ENCODE data around the gene OTOP2. TPM values are rescaled to one million over a fixed set of nuclear protein-coding genes. Genes with fewer than 3 reads are reported as not detected.
"Not testable (repeated sequence)": the region's sequence is repeated elsewhere in the genome, so short reads cannot be mapped to it uniquely, and the experiment has no call there.

Gene OTOP2
- total RNA-seq, 1 experiment from 2014 or later = 0.11 TPM

DNA sequence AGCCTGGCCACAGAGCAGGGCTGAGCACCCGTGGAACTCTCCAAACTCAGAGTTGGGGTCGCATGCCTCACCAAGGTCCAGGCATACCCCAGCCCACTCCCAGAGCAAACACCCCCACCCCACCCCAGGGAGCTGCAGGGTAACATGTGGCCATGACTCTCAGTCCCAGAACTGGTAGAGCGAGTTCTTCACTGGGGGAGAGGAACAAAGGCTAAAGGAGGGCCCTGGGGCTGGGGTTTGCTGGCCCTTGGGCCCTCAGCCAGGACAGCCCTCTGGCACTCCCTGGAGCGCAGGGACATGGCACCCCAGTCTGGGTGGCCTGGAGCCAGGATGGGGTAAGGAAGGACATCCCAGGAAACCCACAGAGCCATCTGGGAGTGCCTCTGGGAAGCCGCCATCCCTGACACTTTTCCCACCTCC, 44.3 kb downstream of the OTOP2 start:
- Histone ChIP-seq H4K5ac (ENCODE audit: insufficient read length, low read depth, low read length) (no peak overlapping the region), H2BK5ac (ENCODE audit: insufficient read length, low read length) (no peak overlapping the region), H2BK15ac (ENCODE audit: low read depth, low read length) (no peak overlapping the region), H3K4ac (ENCODE audit: low read depth, low read length) (no peak overlapping the region), H3K9me3 (ENCODE audit: control insufficient read depth, low read depth, low read length) (no peaks in the 10 kb centered on the region), H3K56ac (ENCODE audit: insufficient read length, low read depth, low read length) (no peak overlapping the region), H3K79me1 (ENCODE audit: insufficient read depth, low read depth, low read length, poor library complexity, severe bottlenecking) (no peaks in the 10 kb centered on the region), H4K91ac (ENCODE audit: insufficient read length, low read depth, low read length) (no peak overlapping the region), H4K20me1 (ENCODE audit: control insufficient read depth, insufficient read depth, insufficient read length) (peaks cover 3% of the 10 kb centered on the region), H3K18ac (ENCODE audit: insufficient read length, low read depth, low read length) (no peak overlapping the region), H4K8ac (replicated peaks; ENCODE audit: insufficient read length, low read depth, low read length) (no peak overlapping the region), H2BK120ac (ENCODE audit: low read depth, low read length, poor library complexity, severe bottlenecking) (no peak overlapping the region), H3K27ac (ENCODE audit: insufficient read length, low read depth, low read length) (no peak overlapping the region), H3K27me3 (ENCODE audit: insufficient read depth, low read length) (peaks cover 15% of the 10 kb centered on the region), H3K9ac (ENCODE audit: extremely low read depth, insufficient read length, low read length) (no peak overlapping the region), H3K23ac (ENCODE audit: insufficient read length, low read depth, low read length) (no peak overlapping the region), H3K4me1 (ENCODE audit: insufficient read depth, low read length) (no peaks in the 10 kb centered on the region; the same call in 1 of the 2 replicates), H2BK20ac (ENCODE audit: low read depth, low read length, poor library complexity, severe bottlenecking) (no peak overlapping the region), H2AK5ac (ENCODE audit: insufficient read length, low read length) (no peak overlapping the region), H2AFZ (ENCODE audit: low read length) (no peak overlapping the region), H2BK12ac (ENCODE audit: insufficient read length, low read depth, low read length) (no peak overlapping the region), H3K14ac (ENCODE audit: insufficient read depth, low read length) (peak overlapping the region; percentile 36; the same call in 1 of the 2 replicates), H3K4me2 (ENCODE audit: insufficient read depth, insufficient read length, low read length) (no peak overlapping the region), H3K79me2 (ENCODE audit: insufficient read depth, low read length) (no peaks in the 10 kb centered on the region), H3K23me2 (ENCODE audit: insufficient read length, low read depth, low read length, poor library complexity, severe bottlenecking) (peaks cover 8% of the 10 kb centered on the region), H3T11ph (ENCODE audit: low read length) (no peak overlapping the region)
- Mint-ChIP-seq H3K4me1 (peaks cover 10 to 19% of the 10 kb centered on the region in 2 experiments), H3K27ac (peak overlapping the region in 1 of 3 experiments; percentile 64; a peak in 1 of 7 replicates), H3K4me3 (no peak overlapping the region; a peak in 1 of 5 replicates), H3K27me3 (ENCODE audit: low read depth) (peaks cover 33% of the 10 kb centered on the region), H3K36me3 (ENCODE audit: insufficient read depth in 1 of 3, low read depth in 3 of 3) (no peaks in the 10 kb centered on the region), H3K9me3 (peaks cover 0 to 2% of the 10 kb centered on the region in 2 experiments; a peak in 1 of 5 replicates)
- no peak for DNase-seq
- TF ChIP-seq, protein P1, sequence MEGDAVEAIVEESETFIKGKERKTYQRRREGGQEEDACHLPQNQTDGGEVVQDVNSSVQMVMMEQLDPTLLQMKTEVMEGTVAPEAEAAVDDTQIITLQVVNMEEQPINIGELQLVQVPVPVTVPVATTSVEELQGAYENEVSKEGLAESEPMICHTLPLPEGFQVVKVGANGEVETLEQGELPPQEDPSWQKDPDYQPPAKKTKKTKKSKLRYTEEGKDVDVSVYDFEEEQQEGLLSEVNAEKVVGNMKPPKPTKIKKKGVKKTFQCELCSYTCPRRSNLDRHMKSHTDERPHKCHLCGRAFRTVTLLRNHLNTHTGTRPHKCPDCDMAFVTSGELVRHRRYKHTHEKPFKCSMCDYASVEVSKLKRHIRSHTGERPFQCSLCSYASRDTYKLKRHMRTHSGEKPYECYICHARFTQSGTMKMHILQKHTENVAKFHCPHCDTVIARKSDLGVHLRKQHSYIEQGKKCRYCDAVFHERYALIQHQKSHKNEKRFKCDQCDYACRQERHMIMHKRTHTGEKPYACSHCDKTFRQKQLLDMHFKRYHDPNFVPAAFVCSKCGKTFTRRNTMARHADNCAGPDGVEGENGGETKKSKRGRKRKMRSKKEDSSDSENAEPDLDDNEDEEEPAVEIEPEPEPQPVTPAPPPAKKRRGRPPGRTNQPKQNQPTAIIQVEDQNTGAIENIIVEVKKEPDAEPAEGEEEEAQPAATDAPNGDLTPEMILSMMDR (conservative IDR thresholded peaks at IDR 0.05) = no peak
- no CpG with 5 or more reads among the region's 5 CpGs for WGBS (ENCODE audit: extremely low coverage, insufficient read length, low lambda C conversion rate)

DNA sequence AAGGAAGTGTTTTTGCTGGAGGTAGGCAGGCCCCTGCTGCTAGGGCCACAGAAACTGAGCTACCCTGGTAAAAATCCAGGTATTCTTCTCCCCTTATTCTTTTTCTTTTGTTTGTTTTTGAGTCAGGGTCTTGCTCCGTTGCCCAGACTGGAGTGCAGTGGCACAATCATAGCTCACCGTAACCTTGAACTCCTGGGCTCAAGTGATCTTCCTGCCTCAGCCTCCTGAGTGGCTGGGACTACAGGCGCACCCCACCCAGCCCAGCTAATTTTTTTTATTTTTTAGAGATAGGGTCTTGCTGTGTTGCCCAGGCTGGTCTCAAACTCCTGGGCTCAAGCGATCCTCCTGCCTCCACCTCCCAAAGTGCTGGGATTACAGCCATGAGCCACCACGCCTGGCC, 45.4 kb downstream of the OTOP2 start:
- peaks cover 10 to 19% of the 10 kb centered on the region in 2 experiments for H3K4me1 Mint-ChIP-seq
- H3K9ac ChIP-seq (ENCODE audit: extremely low read depth, insufficient read length, low read length); H3K56ac ChIP-seq (ENCODE audit: insufficient read length, low read depth, low read length); H2BK120ac ChIP-seq (ENCODE audit: low read depth, low read length, poor library complexity, severe bottlenecking); H3K23me2 ChIP-seq (ENCODE audit: insufficient read length, low read depth, low read length, poor library complexity, severe bottlenecking); DNase-seq; H4K5ac ChIP-seq (ENCODE audit: insufficient read length, low read depth, low read length); H3K4ac ChIP-seq (ENCODE audit: low read depth, low read length); H2BK12ac ChIP-seq (ENCODE audit: insufficient read length, low read depth, low read length); H2BK20ac ChIP-seq (ENCODE audit: low read depth, low read length, poor library complexity, severe bottlenecking); H3K23ac ChIP-seq (ENCODE audit: insufficient read length, low read depth, low read length); H4K8ac ChIP-seq (replicated peaks; ENCODE audit: insufficient read length, low read depth, low read length); H3K79me2 ChIP-seq (ENCODE audit: insufficient read depth, low read length); H2BK5ac ChIP-seq (ENCODE audit: insufficient read length, low read length); H3K4me1 ChIP-seq (ENCODE audit: insufficient read depth, low read length); H2AK5ac ChIP-seq (ENCODE audit: insufficient read length, low read length); H3K36me3 Mint-ChIP-seq (ENCODE audit: insufficient read depth in 1 of 3, low read depth in 3 of 3); H4K91ac ChIP-seq (ENCODE audit: insufficient read length, low read depth, low read length); H2BK15ac ChIP-seq (ENCODE audit: low read depth, low read length); H3K14ac ChIP-seq (ENCODE audit: insufficient read depth, low read length); H3K27ac ChIP-seq (ENCODE audit: insufficient read length, low read depth, low read length); H3K9me3 ChIP-seq (ENCODE audit: control insufficient read depth, low read depth, low read length); H4K20me1 ChIP-seq (ENCODE audit: control insufficient read depth, insufficient read depth, insufficient read length); H3K79me1 ChIP-seq (ENCODE audit: insufficient read depth, low read depth, low read length, poor library complexity, severe bottlenecking); H3K9me3 Mint-ChIP-seq; H3K27ac Mint-ChIP-seq; H2AFZ ChIP-seq (ENCODE audit: low read length); H3K4me2 ChIP-seq (ENCODE audit: insufficient read depth, insufficient read length, low read length); H3T11ph ChIP-seq (ENCODE audit: low read length); H3K18ac ChIP-seq (ENCODE audit: insufficient read length, low read depth, low read length); H3K4me3 Mint-ChIP-seq: not testable (repeated sequence)
- no CpG with 5 or more reads among the region's 5 CpGs for WGBS (ENCODE audit: extremely low coverage, insufficient read length, low lambda C conversion rate)
- H3K27me3 Mint-ChIP-seq (ENCODE audit: low read depth) = peaks cover 44% of the 10 kb centered on the region
- peaks cover 19% of the 10 kb centered on the region for H3K27me3 ChIP-seq (ENCODE audit: insufficient read depth, low read length)

Data from H9 (cell line).